Lower lobe of right lung (tissue), 2 donors: ENCODE data around the gene RASL11A. TPM values are rescaled to one million over a fixed set of nuclear protein-coding genes. Genes with fewer than 3 reads are reported as not detected.

Source experiments
- ATAC-seq, 2 donors: fragments of 200-7000 bp; cut with Tn5 transposase; one replicate each; pipeline ENCODE4 v1.9.1; 2020 to 2022; ENCODE audit warnings: mild to moderate bottlenecking in 2 of 2, moderate library complexity in 2 of 2
- DNase-seq: peaks from one replicate; pipeline ENCODE4 v3.0.0-alpha.2; 2020
- H3K27ac ChIP-seq: fragments of 200-600 bp; one replicate; pipeline ENCODE4 v1.8.0; 2022
- H3K27me3 ChIP-seq: fragments of 200-600 bp; one replicate; pipeline ENCODE4 v1.8.0; 2022; ENCODE audit warnings: low read depth
- H3K36me3 ChIP-seq: fragments of 200-600 bp; one replicate; pipeline ENCODE4 v1.8.0; 2022; ENCODE audit warnings: mild to moderate bottlenecking
- H3K4me1 ChIP-seq: fragments of 200-600 bp; one replicate; pipeline ENCODE4 v1.8.0; 2022
- H3K4me3 ChIP-seq: fragments of 200-600 bp; one replicate; pipeline ENCODE4 v1.8.0; 2022; ENCODE audit warnings: mild to moderate bottlenecking
- H3K9me3 ChIP-seq: fragments of 200-600 bp; one replicate; pipeline ENCODE4 v1.8.0; 2022
- CTCF ChIP-seq: fragments of 200-600 bp; IDR thresholded peaks from one replicate; pipeline ENCODE4 v1.8.0; 2022; ENCODE audit warnings: antibody characterized with exemption, mild to moderate bottlenecking
- intact Hi-C: fragments of 100-400 bp; cut with DNase I; formaldehyde crosslinking; loops from one replicate; pipeline ENCODE4 v1.11.0; 2022
- total RNA-seq: library from RNA; stranded (reverse); fragmentation: NEBNext Ultra II Directional; extraction: Animal tissue kit (Norgen Biotek cat#: 25700); gene quantifications from one replicate; pipeline ENCODE4 v1.2.1, GENCODE V29; 2021
- donor health status: DM: no; HTN: yes; CAD: no; lungs with severe emphysema.

Gene RASL11A
- total RNA-seq, 1 donor from 2014 or later = 20.6 TPM

GRCh38 chr13:27269114-27269665, 1.4 kb upstream of the RASL11A start:
- Histone ChIP-seq H3K4me1 (peaks cover 35% of the 10 kb centered on the region), H3K36me3 (peaks cover 4% of the 10 kb centered on the region), H3K4me3 (no peak overlapping the region), H3K9me3 (no peaks in the 10 kb centered on the region), H3K27me3 (no peaks in the 10 kb centered on the region), H3K27ac (no peak overlapping the region)
- DNase-seq (no peak), ATAC-seq (no peak)
- TF ChIP-seq CTCF = no peak
- intact Hi-C loops = no loop called here

- H3K36me3 ChIP-seq = peaks cover 4% of the 10 kb centered on the region
- no peaks in the 10 kb centered on the region for H3K9me3 ChIP-seq
- DNase-seq = no peak
- H3K4me1 ChIP-seq = peaks cover 30% of the 10 kb centered on the region
- H3K27ac ChIP-seq = peak overlapping the region; percentile 92
- TF ChIP-seq CTCF = no peak
- no peak for ATAC-seq
- intact Hi-C loops = no loop called here
- peak overlapping the region; percentile 95 for H3K4me3 ChIP-seq
- H3K27me3 ChIP-seq = no peaks in the 10 kb centered on the region
These were observed 1.0 kb downstream of the RASL11A start for GRCh38 chr13:27271570-27272096.

GRCh38 chr13:27273658-27274425, 3.2 kb downstream of the RASL11A start:
- DNase-seq (no peak), ATAC-seq (no peak)
- TF ChIP-seq CTCF = no peak
- Histone ChIP-seq H3K27ac (no peak overlapping the region), H3K4me3 (no peak overlapping the region), H3K27me3 (no peaks in the 10 kb centered on the region), H3K9me3 (no peaks in the 10 kb centered on the region), H3K4me1 (peaks cover 15% of the 10 kb centered on the region), H3K36me3 (peaks cover 4% of the 10 kb centered on the region)
- intact Hi-C loops = no loop called here

GRCh38 chr13:27274631-27275030, 4.0 kb downstream of the RASL11A start:
- no peak for TF ChIP-seq CTCF
- no peak for DNase-seq
- Histone ChIP-seq H3K27ac (no peak overlapping the region), H3K9me3 (no peaks in the 10 kb centered on the region), H3K36me3 (peaks cover 4% of the 10 kb centered on the region), H3K4me1 (peaks cover 15% of the 10 kb centered on the region), H3K27me3 (no peaks in the 10 kb centered on the region), H3K4me3 (no peak overlapping the region)
- intact Hi-C loops = no loop called here
- ATAC-seq = no peak

GRCh38 chr13:27276188-27276587, 5.6 kb downstream of the RASL11A start:
- H3K4me1 ChIP-seq = peaks cover 14% of the 10 kb centered on the region
- intact Hi-C loops = no loop called here
- H3K27ac ChIP-seq = no peak overlapping the region
- H3K9me3 ChIP-seq = no peaks in the 10 kb centered on the region
- DNase-seq = no peak
- ATAC-seq = no peak
- no peaks in the 10 kb centered on the region for H3K27me3 ChIP-seq
- no peak for TF ChIP-seq CTCF
- H3K36me3 ChIP-seq = peaks cover 4% of the 10 kb centered on the region
- H3K4me3 ChIP-seq = no peak overlapping the region
